ENCODE results near the gene APOL6.

GRCh38 chr22:35629406-35630216 is 18.6 kb upstream of the APOL6 start:
- TF ChIP-seq, protein P1, sequence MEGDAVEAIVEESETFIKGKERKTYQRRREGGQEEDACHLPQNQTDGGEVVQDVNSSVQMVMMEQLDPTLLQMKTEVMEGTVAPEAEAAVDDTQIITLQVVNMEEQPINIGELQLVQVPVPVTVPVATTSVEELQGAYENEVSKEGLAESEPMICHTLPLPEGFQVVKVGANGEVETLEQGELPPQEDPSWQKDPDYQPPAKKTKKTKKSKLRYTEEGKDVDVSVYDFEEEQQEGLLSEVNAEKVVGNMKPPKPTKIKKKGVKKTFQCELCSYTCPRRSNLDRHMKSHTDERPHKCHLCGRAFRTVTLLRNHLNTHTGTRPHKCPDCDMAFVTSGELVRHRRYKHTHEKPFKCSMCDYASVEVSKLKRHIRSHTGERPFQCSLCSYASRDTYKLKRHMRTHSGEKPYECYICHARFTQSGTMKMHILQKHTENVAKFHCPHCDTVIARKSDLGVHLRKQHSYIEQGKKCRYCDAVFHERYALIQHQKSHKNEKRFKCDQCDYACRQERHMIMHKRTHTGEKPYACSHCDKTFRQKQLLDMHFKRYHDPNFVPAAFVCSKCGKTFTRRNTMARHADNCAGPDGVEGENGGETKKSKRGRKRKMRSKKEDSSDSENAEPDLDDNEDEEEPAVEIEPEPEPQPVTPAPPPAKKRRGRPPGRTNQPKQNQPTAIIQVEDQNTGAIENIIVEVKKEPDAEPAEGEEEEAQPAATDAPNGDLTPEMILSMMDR (IDR thresholded peaks at IDR 0.05; ENCODE audit: low read depth, low read length, poor library complexity, severe bottlenecking) = no peak
- no peak for TF ChIP-seq EZH2phosphoT487 (IDR thresholded peaks at IDR 0.05; ENCODE audit: borderline replicate concordance, low read length)
